ENCODE measurements around the gene LRRK2.

The LRRK2 gene

GRCh38 chr12:40300490-40300889 lies 75.7 kb downstream of the LRRK2 start:
- no peaks in the 10 kb centered on the region for H3K36me3 ChIP-seq (ENCODE audit: low read depth)
- no peaks in the 10 kb centered on the region for H3K9me3 ChIP-seq (ENCODE audit: severe bottlenecking)
- no peak overlapping the region for H3K4me3 ChIP-seq (ENCODE audit: severe bottlenecking)
- no peaks in the 10 kb centered on the region for H3K4me1 ChIP-seq (ENCODE audit: insufficient read depth, poor library complexity, severe bottlenecking)
- ATAC-seq (ENCODE audit: low read depth) (no peak), DNase-seq (ENCODE audit: low spot score) (no peak)
- no peak overlapping the region for H3K27ac ChIP-seq (ENCODE audit: poor library complexity, severe bottlenecking)
- no peak for TF ChIP-seq CTCF (IDR thresholded peaks at IDR 0.05; ENCODE audit: poor library complexity, severe bottlenecking)
- no peaks in the 10 kb centered on the region for H3K27me3 ChIP-seq (ENCODE audit: insufficient read depth, poor library complexity, severe bottlenecking)

GRCh38 chr12:40309001-40309400 lies 84.2 kb downstream of the LRRK2 start:
- DNase-seq (ENCODE audit: low spot score) (no peak), ATAC-seq (ENCODE audit: low read depth) (no peak)
- no peak for TF ChIP-seq CTCF (IDR thresholded peaks at IDR 0.05; ENCODE audit: poor library complexity, severe bottlenecking)
- H3K27me3 ChIP-seq (ENCODE audit: insufficient read depth, poor library complexity, severe bottlenecking) = no peaks in the 10 kb centered on the region
- no peaks in the 10 kb centered on the region for H3K9me3 ChIP-seq (ENCODE audit: severe bottlenecking)
- H3K27ac ChIP-seq (ENCODE audit: poor library complexity, severe bottlenecking) = no peak overlapping the region
- no peaks in the 10 kb centered on the region for H3K4me1 ChIP-seq (ENCODE audit: insufficient read depth, poor library complexity, severe bottlenecking)
- no peak overlapping the region for H3K4me3 ChIP-seq (ENCODE audit: severe bottlenecking)
- H3K36me3 ChIP-seq (ENCODE audit: low read depth) = no peaks in the 10 kb centered on the region

- no peak for ATAC-seq (ENCODE audit: low read depth)
- Histone ChIP-seq H3K36me3 (ENCODE audit: low read depth) (no peaks in the 10 kb centered on the region), H3K9me3 (ENCODE audit: severe bottlenecking) (no peaks in the 10 kb centered on the region), H3K27me3 (ENCODE audit: insufficient read depth, poor library complexity, severe bottlenecking) (no peaks in the 10 kb centered on the region), H3K4me3 (ENCODE audit: severe bottlenecking) (no peak overlapping the region), H3K27ac (ENCODE audit: poor library complexity, severe bottlenecking) (no peak overlapping the region), H3K4me1 (ENCODE audit: insufficient read depth, poor library complexity, severe bottlenecking) (no peaks in the 10 kb centered on the region)
- no peak for TF ChIP-seq CTCF (IDR thresholded peaks at IDR 0.05; ENCODE audit: poor library complexity, severe bottlenecking)
- DNase-seq (ENCODE audit: low spot score) = no peak
Observed at GRCh38 chr12:40310211-40310610, 85.4 kb downstream of the LRRK2 start.

- no peak for ATAC-seq (ENCODE audit: low read depth)
- H3K27me3 ChIP-seq (ENCODE audit: insufficient read depth, poor library complexity, severe bottlenecking) = no peaks in the 10 kb centered on the region
- DNase-seq (ENCODE audit: low spot score) = no peak
- no peaks in the 10 kb centered on the region for H3K4me1 ChIP-seq (ENCODE audit: insufficient read depth, poor library complexity, severe bottlenecking)
- no peak overlapping the region for H3K27ac ChIP-seq (ENCODE audit: poor library complexity, severe bottlenecking)
- H3K36me3 ChIP-seq (ENCODE audit: low read depth) = no peaks in the 10 kb centered on the region
- no peak overlapping the region for H3K4me3 ChIP-seq (ENCODE audit: severe bottlenecking)
- TF ChIP-seq CTCF (IDR thresholded peaks at IDR 0.05; ENCODE audit: poor library complexity, severe bottlenecking) = no peak
- no peaks in the 10 kb centered on the region for H3K9me3 ChIP-seq (ENCODE audit: severe bottlenecking)
Observed at GRCh38 chr12:40312196-40312595, 87.4 kb downstream of the LRRK2 start.

- Histone ChIP-seq H3K27ac (ENCODE audit: poor library complexity, severe bottlenecking) (no peak overlapping the region), H3K27me3 (ENCODE audit: insufficient read depth, poor library complexity, severe bottlenecking) (no peaks in the 10 kb centered on the region), H3K4me3 (ENCODE audit: severe bottlenecking) (no peak overlapping the region), H3K36me3 (ENCODE audit: low read depth) (no peaks in the 10 kb centered on the region), H3K4me1 (ENCODE audit: insufficient read depth, poor library complexity, severe bottlenecking) (no peaks in the 10 kb centered on the region), H3K9me3 (ENCODE audit: severe bottlenecking) (no peaks in the 10 kb centered on the region)
- no peak for DNase-seq (ENCODE audit: low spot score)
- peak; percentile 77 for TF ChIP-seq CTCF (IDR thresholded peaks at IDR 0.05; ENCODE audit: poor library complexity, severe bottlenecking)
- ATAC-seq (ENCODE audit: low read depth) = no peak
Observed at GRCh38 chr12:40312982-40313576, 88.3 kb downstream of the LRRK2 start.
